WI38 (cell line): ENCODE measurements around the gene MAPK8IP1.

Experiments used
- H3K4me3 ChIP-seq: 2 replicates; pipeline ENCODE4 v1.5.1; 2011; ENCODE audit warnings: low read depth, mild to moderate bottlenecking, control low read depth, low read length
- CTCF ChIP-seq: IDR thresholded peaks from 2 replicates; pipeline ENCODE4 v1.5.1; 2012; ENCODE audit warnings: low read depth, mild to moderate bottlenecking, control low read depth, low read length

The MAPK8IP1 gene

GRCh38 chr11:45935349-45936064 lies 50.1 kb downstream of the MAPK8IP1 start:
- H3K4me3 ChIP-seq = no peak overlapping the region
- no peak for TF ChIP-seq CTCF

- no peak overlapping the region for H3K4me3 ChIP-seq
- TF ChIP-seq CTCF = no peak
These were observed 51.1 kb downstream of the MAPK8IP1 start for GRCh38 chr11:45936511-45937054.

- TF ChIP-seq CTCF = no peak
- no peak overlapping the region for H3K4me3 ChIP-seq
These were observed 52.5 kb downstream of the MAPK8IP1 start for GRCh38 chr11:45937916-45938315.

- H3K4me3 ChIP-seq = no peak overlapping the region
- TF ChIP-seq CTCF = no peak
These were observed 54.4 kb downstream of the MAPK8IP1 start for GRCh38 chr11:45939836-45940235.

GRCh38 chr11:45941285-45941684 lies 55.8 kb downstream of the MAPK8IP1 start:
- no peak overlapping the region for H3K4me3 ChIP-seq
- TF ChIP-seq CTCF = no peak

GRCh38 chr11:45942381-45942780 lies 56.9 kb downstream of the MAPK8IP1 start:
- no peak for TF ChIP-seq CTCF
- H3K4me3 ChIP-seq = no peak overlapping the region

- no peak for TF ChIP-seq CTCF
- H3K4me3 ChIP-seq = no peak overlapping the region
These were observed 60.0 kb downstream of the MAPK8IP1 start for GRCh38 chr11:45945397-45945999.
